ENCODE measurements around the gene ABCD4.

ABCD4 gene

DNA sequence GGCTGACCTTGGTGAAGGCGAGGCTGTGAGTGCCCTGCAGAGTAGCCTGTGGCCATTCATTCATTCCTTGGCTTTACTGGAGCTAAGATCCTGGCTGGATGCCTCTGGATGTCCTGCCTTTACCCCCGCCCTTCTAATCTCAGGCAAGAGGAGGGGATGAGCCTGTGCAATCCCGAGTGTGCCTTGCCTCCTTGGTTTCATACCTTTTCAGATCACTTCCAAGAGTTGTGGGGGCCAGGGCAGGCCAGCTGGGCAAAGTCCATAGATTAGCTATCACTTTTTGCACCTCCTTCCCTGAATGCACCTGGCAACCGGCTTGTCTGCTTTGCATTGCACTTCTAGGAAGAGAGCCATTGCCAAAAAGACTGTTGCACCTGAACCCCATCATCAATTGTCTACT, 47.0 kb upstream of the ABCD4 start:
- TF ChIP-seq EZH2phosphoT487 (IDR thresholded peaks at IDR 0.05; ENCODE audit: borderline replicate concordance): no peak
- TF ChIP-seq, protein P1, sequence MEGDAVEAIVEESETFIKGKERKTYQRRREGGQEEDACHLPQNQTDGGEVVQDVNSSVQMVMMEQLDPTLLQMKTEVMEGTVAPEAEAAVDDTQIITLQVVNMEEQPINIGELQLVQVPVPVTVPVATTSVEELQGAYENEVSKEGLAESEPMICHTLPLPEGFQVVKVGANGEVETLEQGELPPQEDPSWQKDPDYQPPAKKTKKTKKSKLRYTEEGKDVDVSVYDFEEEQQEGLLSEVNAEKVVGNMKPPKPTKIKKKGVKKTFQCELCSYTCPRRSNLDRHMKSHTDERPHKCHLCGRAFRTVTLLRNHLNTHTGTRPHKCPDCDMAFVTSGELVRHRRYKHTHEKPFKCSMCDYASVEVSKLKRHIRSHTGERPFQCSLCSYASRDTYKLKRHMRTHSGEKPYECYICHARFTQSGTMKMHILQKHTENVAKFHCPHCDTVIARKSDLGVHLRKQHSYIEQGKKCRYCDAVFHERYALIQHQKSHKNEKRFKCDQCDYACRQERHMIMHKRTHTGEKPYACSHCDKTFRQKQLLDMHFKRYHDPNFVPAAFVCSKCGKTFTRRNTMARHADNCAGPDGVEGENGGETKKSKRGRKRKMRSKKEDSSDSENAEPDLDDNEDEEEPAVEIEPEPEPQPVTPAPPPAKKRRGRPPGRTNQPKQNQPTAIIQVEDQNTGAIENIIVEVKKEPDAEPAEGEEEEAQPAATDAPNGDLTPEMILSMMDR (conservative IDR thresholded peaks at IDR 0.05; ENCODE audit: low read length): no peak
- Histone ChIP-seq H3K9me3 (ENCODE audit: insufficient read depth, low read depth, low read length) (no peaks in the 10 kb centered on the region), H3K4me2 (ENCODE audit: low read depth, low read length, poor library complexity, severe bottlenecking) (no peak overlapping the region), H3K4me3 (ENCODE audit: low read length, poor library complexity, severe bottlenecking) (no peak overlapping the region), H3K9ac (ENCODE audit: low read depth, low read length, poor library complexity, severe bottlenecking) (no peak overlapping the region), H3F3A (ENCODE audit: low read depth) (no peaks in the 10 kb centered on the region), H2AFZ (ENCODE audit: low read length) (no peak overlapping the region), H4K20me1 (ENCODE audit: insufficient read depth, low read length, poor library complexity, severe bottlenecking) (no peaks in the 10 kb centered on the region), H3K27me3 (ENCODE audit: insufficient read depth, low read length, poor library complexity, severe bottlenecking) (no peaks in the 10 kb centered on the region), H3K4me1 (ENCODE audit: insufficient read depth, low read length, poor library complexity, severe bottlenecking) (no peaks in the 10 kb centered on the region), H3K36me3 (ENCODE audit: insufficient read depth, low read length) (no peaks in the 10 kb centered on the region), H3K9me2 (replicated peaks; ENCODE audit: low read depth, low read length) (no peaks in the 10 kb centered on the region), H3K79me2 (ENCODE audit: insufficient read depth, low read length) (no peaks in the 10 kb centered on the region)

DNA sequence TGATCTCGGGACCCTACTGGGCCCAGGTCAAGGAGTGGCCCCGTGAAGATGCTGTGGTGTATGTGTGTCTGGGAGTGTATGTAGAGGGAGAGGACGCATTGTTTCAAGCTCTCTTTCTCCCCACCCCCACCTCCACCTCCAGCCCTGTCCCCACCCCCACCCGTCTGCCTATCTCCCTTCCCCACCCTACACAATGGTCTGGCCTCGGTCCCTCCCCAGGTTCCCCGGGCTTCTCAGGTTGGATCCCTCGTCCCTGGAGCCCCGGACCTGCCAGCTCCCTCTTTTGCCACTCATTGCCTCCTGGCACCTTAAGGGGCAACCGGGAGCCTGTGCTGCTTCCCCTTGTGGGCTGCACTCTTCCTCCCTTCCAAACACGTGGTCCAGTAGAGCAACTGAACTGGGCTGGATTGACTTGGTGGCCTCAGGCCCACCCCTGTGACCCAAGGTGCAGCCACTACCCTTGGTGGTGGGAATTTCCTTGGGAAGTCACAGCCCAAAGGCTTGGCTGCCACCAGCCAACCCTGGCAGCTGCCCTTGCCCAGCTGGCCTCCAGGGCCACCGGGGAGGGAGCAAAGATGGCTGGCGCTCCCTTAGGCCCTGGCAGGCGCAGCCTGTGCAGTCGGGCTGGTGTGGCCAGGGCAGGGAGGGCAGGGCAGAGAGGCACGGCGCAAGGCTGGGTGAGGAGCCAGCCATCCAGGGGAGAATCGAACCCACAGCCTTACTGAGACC, 46.2 kb upstream of the ABCD4 start:
- no peaks in the 10 kb centered on the region for H3K36me3 ChIP-seq (ENCODE audit: insufficient read depth, low read length)
- no peaks in the 10 kb centered on the region for H3K4me1 ChIP-seq (ENCODE audit: insufficient read depth, low read length, poor library complexity, severe bottlenecking)
- H3K9me3 ChIP-seq (ENCODE audit: insufficient read depth, low read depth, low read length): no peaks in the 10 kb centered on the region
- no peak overlapping the region for H3K4me2 ChIP-seq (ENCODE audit: low read depth, low read length, poor library complexity, severe bottlenecking)
- no peak overlapping the region for H3K9ac ChIP-seq (ENCODE audit: low read depth, low read length, poor library complexity, severe bottlenecking)
- H2AFZ ChIP-seq (ENCODE audit: low read length): no peak overlapping the region
- TF ChIP-seq, protein P1 (conservative IDR thresholded peaks at IDR 0.05; ENCODE audit: low read length): no peak
- TF ChIP-seq EZH2phosphoT487 (IDR thresholded peaks at IDR 0.05; ENCODE audit: borderline replicate concordance): no peak
- no peaks in the 10 kb centered on the region for H3K79me2 ChIP-seq (ENCODE audit: insufficient read depth, low read length)
- H3K9me2 ChIP-seq (replicated peaks; ENCODE audit: low read depth, low read length): no peaks in the 10 kb centered on the region
- H3K4me3 ChIP-seq (ENCODE audit: low read length, poor library complexity, severe bottlenecking): no peak overlapping the region
- no peaks in the 10 kb centered on the region for H3F3A ChIP-seq (ENCODE audit: low read depth)
- no peaks in the 10 kb centered on the region for H4K20me1 ChIP-seq (ENCODE audit: insufficient read depth, low read length, poor library complexity, severe bottlenecking)
- no peaks in the 10 kb centered on the region for H3K27me3 ChIP-seq (ENCODE audit: insufficient read depth, low read length, poor library complexity, severe bottlenecking)

DNA sequence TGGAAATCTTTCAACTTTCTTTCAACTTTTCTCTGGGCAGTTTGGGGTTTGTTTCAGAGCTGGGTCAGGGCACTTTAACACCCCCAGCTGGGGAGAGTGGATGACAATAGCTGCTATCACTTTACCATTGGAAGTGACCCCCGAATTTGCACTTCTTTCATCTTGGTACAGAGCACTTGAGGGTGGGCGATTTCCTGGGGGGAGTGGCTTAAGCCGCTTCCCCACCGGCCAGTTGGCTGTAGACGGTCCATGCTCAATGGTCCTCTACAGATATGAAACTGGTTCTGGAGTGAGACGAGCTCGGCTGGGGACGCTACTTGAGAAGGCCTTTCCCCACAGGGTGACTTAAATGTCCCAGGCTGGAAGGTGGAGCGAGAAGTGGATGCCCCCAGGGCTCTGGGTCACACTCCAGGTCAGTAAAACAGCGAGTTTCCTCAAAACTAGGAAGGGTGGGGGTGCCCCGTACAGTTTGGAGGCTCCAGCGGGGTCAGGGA, 45.6 kb upstream of the ABCD4 start, which contains the start of gene VRTN:
Gene VRTN (plus strand): TSS at position 231 of the 494 bp plus-strand sequence. CDS start 8,313 bp downstream, outside the sequence.
- no peaks in the 10 kb centered on the region for H4K20me1 ChIP-seq (ENCODE audit: insufficient read depth, low read length, poor library complexity, severe bottlenecking)
- no peaks in the 10 kb centered on the region for H3K79me2 ChIP-seq (ENCODE audit: insufficient read depth, low read length)
- no peaks in the 10 kb centered on the region for H3K9me3 ChIP-seq (ENCODE audit: insufficient read depth, low read depth, low read length)
- H3K36me3 ChIP-seq (ENCODE audit: insufficient read depth, low read length): no peaks in the 10 kb centered on the region
- H3K9me2 ChIP-seq (replicated peaks; ENCODE audit: low read depth, low read length): no peaks in the 10 kb centered on the region
- H3K9ac ChIP-seq (ENCODE audit: low read depth, low read length, poor library complexity, severe bottlenecking): no peak within 1 kb of the TSS
- no peaks in the 10 kb centered on the region for H3K4me1 ChIP-seq (ENCODE audit: insufficient read depth, low read length, poor library complexity, severe bottlenecking)
- no peak within 1 kb of the TSS for H2AFZ ChIP-seq (ENCODE audit: low read length)
- no peak within 1 kb of the TSS for H3K4me3 ChIP-seq (ENCODE audit: low read length, poor library complexity, severe bottlenecking)
- H3F3A ChIP-seq (ENCODE audit: low read depth): no peaks in the 10 kb centered on the region
- H3K27me3 ChIP-seq (ENCODE audit: insufficient read depth, low read length, poor library complexity, severe bottlenecking): no peaks in the 10 kb centered on the region
- TF ChIP-seq, protein P1 (conservative IDR thresholded peaks at IDR 0.05; ENCODE audit: low read length): no peak
- no peak for TF ChIP-seq EZH2phosphoT487 (IDR thresholded peaks at IDR 0.05; ENCODE audit: borderline replicate concordance)
- H3K4me2 ChIP-seq (ENCODE audit: low read depth, low read length, poor library complexity, severe bottlenecking): no peak within 1 kb of the TSS
